Neutrophil (primary cell): Measurements from ENCODE around the gene KRTAP4-9.
"Not testable (repeated sequence)": the region's sequence is repeated elsewhere in the genome, so short reads cannot be mapped to it uniquely, and the experiment has no call there.

Experiments used
- H3K27ac ChIP-seq: fragments of 200-600 bp; sonication (generic); 2 replicates; pipeline ENCODE4 v1.5.1; 2016; ENCODE audit warnings: mild to moderate bottlenecking, moderate library complexity
- H3K27me3 ChIP-seq: fragments of 200-600 bp; sonication (generic); 2 replicates; pipeline ENCODE4 v1.6.0; 2016; ENCODE audit warnings: mild to moderate bottlenecking
- H3K36me3 ChIP-seq: fragments of 200-600 bp; sonication (generic); 2 replicates; pipeline ENCODE4 v1.5.1; 2017
- H3K4me1 ChIP-seq, 2 experiments: fragments of 200-600 bp in 1 of 2; sonication (generic) in 1 of 2; 1 replicate in 1 of 2; 2 replicates in 1 of 2; pipeline versions ENCODE4 v1.5.1 to v1.6.1; 2013 to 2016; ENCODE audit warnings: low read depth in 1 of 2, low read length in 1 of 2, mild to moderate bottlenecking in 1 of 2, moderate library complexity in 1 of 2; ENCODE audit not compliant: control insufficient read depth in 1 of 2, insufficient read depth in 1 of 2
- H3K4me3 ChIP-seq, 2 experiments: fragments of 200-600 bp in 1 of 2; sonication (generic) in 1 of 2; 1 replicate in 1 of 2; 2 replicates in 1 of 2; pipeline ENCODE4 v1.5.1; 2013 to 2016; ENCODE audit warnings: low read depth in 1 of 2, low read length in 1 of 2, mild to moderate bottlenecking in 1 of 2, moderate library complexity in 1 of 2
- H3K9me3 ChIP-seq: fragments of 200-600 bp; sonication (generic); 2 replicates; pipeline ENCODE4 v1.5.1; 2016
- TF ChIP-seq, protein P1 (sequence below): fragments of 200-600 bp; sonication (generic); IDR thresholded peaks from 2 replicates; pipeline ENCODE4 v1.5.1; 2016; ENCODE audit warnings: antibody characterized with exemption

The KRTAP4-9 gene

DNA sequence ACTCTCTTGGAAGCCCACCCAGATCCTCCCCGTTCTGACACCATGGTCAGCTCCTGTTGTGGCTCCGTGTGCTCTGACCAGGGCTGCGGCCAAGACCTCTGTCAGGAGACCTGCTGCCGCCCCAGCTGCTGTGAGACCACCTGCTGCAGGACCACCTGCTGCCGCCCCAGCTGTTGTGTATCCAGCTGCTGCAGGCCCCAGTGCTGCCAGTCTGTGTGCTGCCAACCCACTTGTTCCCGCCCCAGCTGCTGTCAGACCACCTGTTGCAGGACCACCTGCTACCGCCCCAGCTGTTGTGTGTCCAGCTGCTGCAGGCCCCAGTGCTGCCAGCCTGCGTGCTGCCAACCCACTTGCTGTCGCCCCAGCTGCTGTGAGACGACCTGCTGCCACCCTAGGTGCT is at the start of gene KRTAP4-9:
Gene KRTAP4-9 (plus strand): TSS at position 43 of the 400 bp plus-strand sequence. CDS start 0 bp downstream, at position 43.
- not testable (repeated sequence) for H3K27me3 ChIP-seq, H3K27ac ChIP-seq, H3K4me1 ChIP-seq, H3K4me3 ChIP-seq, H3K36me3 ChIP-seq, H3K9me3 ChIP-seq

DNA sequence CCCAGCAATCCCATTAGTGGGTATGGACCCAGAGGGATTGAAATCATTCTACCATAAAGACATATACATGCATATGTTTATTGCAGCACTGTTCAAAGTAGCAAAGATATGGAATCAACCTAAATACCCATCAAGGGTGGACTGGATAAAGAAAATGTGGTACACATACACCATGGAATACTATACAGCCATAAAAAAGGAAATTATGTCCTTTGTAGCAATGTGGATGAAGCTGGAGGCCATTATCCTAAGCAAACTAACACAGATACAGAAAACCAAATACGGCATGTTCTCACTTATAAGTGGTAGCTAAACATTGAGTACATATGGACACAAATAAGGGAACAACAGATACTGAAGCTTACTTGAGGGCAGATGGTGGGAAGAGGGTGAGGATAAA is 47.6 kb upstream of the KRTAP4-9 start:
- TF ChIP-seq, protein P1, sequence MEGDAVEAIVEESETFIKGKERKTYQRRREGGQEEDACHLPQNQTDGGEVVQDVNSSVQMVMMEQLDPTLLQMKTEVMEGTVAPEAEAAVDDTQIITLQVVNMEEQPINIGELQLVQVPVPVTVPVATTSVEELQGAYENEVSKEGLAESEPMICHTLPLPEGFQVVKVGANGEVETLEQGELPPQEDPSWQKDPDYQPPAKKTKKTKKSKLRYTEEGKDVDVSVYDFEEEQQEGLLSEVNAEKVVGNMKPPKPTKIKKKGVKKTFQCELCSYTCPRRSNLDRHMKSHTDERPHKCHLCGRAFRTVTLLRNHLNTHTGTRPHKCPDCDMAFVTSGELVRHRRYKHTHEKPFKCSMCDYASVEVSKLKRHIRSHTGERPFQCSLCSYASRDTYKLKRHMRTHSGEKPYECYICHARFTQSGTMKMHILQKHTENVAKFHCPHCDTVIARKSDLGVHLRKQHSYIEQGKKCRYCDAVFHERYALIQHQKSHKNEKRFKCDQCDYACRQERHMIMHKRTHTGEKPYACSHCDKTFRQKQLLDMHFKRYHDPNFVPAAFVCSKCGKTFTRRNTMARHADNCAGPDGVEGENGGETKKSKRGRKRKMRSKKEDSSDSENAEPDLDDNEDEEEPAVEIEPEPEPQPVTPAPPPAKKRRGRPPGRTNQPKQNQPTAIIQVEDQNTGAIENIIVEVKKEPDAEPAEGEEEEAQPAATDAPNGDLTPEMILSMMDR = no peak
- no peaks in the 10 kb centered on the region for H3K36me3 ChIP-seq
- peaks cover 71% of the 10 kb centered on the region for H3K27me3 ChIP-seq
- H3K4me1 ChIP-seq = no peaks in the 10 kb centered on the region
- H3K4me3 ChIP-seq = no peak overlapping the region
- no peak overlapping the region for H3K27ac ChIP-seq
- H3K9me3 ChIP-seq = no peaks in the 10 kb centered on the region

DNA sequence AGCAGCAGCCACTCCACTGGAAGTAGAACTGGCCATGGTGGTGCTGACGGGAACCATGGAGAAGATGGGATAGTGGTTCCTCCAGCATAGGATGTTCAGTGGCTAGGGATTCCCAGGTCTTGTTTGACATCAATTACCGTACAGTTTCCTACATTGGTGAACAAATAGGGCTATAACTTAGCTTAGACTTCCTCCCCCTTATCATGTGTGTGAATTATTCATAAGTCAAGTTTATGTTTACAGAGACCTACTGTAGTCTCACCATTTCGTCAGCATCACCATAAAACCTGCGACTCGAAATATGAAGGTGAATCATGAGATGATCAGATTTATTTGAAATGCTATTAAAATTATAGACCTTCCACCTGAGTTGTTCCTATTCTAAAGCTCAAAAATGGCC is 46.4 kb upstream of the KRTAP4-9 start:
- TF ChIP-seq, protein P1 = no peak
- no peaks in the 10 kb centered on the region for H3K4me1 ChIP-seq
- H3K9me3 ChIP-seq = no peaks in the 10 kb centered on the region
- peaks cover 83% of the 10 kb centered on the region for H3K27me3 ChIP-seq
- no peak overlapping the region for H3K4me3 ChIP-seq
- no peaks in the 10 kb centered on the region for H3K36me3 ChIP-seq
- H3K27ac ChIP-seq = no peak overlapping the region

DNA sequence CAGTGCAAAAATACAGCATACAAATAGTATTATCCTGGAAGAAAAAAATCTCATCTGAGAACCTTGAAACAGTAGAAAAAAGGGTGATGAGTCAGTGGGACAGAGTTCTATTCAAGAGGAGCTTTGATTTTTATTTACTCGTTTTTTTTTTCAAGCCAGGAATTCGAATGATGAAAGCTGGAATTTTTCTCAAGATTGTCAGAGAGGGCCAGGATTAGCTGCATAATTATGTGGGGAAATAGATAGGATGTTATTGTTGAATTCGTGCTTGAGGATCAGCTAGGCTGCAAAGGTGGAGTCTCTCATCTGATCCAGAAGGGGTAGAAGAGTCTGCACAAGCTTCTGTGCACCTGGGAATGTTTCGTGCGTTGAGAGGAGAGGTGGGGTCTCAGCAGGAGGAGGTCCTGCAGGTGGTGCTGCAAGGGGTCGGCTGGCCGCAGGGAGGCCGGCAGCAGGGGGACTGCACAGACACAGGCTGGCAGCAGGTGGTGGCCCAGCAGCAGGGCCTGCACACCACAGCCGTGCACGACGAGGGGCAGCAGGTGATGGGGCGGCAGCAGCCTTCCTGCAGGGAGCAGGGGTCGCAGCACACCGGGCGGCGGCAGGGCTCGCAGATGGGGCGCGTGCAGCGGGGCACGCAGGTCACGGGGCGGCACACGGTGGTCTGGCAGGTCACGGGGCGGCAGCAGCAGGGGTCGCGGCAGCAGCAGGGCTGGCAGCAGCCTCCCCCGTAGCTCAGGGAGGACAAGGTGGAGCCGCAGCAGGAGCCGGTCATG is 45.7 kb upstream of the KRTAP4-9 start:
- not testable (repeated sequence) for H3K36me3 ChIP-seq, H3K9me3 ChIP-seq, H3K4me3 ChIP-seq, H3K4me1 ChIP-seq, H3K27ac ChIP-seq
- peaks cover 89% of the 10 kb centered on the region for H3K27me3 ChIP-seq

DNA sequence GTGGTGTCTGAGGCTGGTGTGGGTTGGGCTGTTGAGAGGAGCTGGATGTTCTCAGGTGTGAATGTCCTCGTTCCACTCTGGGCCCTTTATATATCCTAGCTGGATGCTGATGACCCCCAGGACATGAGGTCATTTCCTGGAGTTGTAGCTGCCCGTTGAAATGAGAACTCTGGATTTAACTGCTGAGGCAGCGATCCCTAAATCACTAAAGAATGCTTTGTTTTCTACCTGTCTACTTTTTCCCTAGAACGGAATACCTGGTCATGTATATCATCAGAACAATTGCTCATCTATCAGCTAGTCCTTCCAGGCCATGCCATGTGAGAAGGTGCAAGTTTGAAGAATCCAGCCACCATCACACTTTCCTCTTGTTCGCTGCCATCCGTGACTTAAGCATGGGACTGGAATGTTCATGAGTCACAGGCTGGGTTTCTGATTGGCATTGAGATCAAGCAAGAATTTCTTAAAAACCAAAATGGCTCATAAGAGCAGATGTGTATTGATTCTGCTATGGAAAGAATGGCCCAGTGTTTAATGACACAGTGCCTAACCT is 45.1 kb upstream of the KRTAP4-9 start, which contains the start of gene KRTAP2-3:
Gene KRTAP2-3 (minus strand): TSS at position 63 of the 553 bp plus-strand sequence. CDS start 64 bp downstream, outside the sequence.
- Histone ChIP-seq H3K9me3 (no peaks in the 10 kb centered on the region), H3K27ac (no peak within 1 kb of the TSS), H3K4me1 (no peaks in the 10 kb centered on the region), H3K27me3 (peaks cover 95% of the 10 kb centered on the region), H3K36me3 (no peaks in the 10 kb centered on the region), H3K4me3 (no peak within 1 kb of the TSS)
- TF ChIP-seq, protein P1 = no peak

DNA sequence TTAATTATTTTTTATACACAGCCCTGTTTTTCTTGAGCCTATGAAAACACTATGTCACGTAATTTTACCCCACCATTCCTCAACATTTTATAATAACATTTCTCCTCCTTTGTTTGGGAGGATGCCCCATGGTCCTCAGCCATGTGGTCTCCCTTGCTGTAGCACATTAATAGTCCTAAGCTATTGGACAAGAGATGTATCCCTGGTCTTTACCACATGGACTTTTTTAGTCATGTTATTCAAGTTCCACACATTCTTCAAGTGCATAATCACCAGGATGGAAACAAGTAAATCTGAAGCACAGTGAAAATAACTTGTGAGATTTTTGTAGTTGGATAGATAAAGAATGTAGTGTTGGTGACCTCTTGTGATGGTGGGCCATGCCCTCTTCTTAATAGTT is 43.2 kb upstream of the KRTAP4-9 start:
- H3K9me3 ChIP-seq = no peaks in the 10 kb centered on the region
- H3K27ac ChIP-seq = no peak overlapping the region
- H3K36me3 ChIP-seq = no peaks in the 10 kb centered on the region
- TF ChIP-seq, protein P1 = no peak
- H3K4me1 ChIP-seq = no peaks in the 10 kb centered on the region
- peaks cover 80% of the 10 kb centered on the region for H3K27me3 ChIP-seq
- H3K4me3 ChIP-seq = no peak overlapping the region
